Tibial nerve (tissue), 4 donors: ENCODE measurements around the gene ZBTB48. TPM values are rescaled to one million over a fixed set of nuclear protein-coding genes. Genes with fewer than 3 reads are reported as not detected.

ENCODE experiments used
- DNase-seq, 2 donors: peaks; one replicate each; pipeline ENCODE4 v3.0.0-alpha.2; 2019; ENCODE audit warnings: low spot score in 2 of 2
- H3K27ac ChIP-seq, 4 donors: fragments of 200-600 bp; sonication (generic) in 3 of 4; one replicate each; pipeline ENCODE4 v1.5.1; 2017 to 2019; ENCODE audit warnings: mild to moderate bottlenecking in 1 of 4
- H3K27me3 ChIP-seq, 2 donors: fragments of 200-600 bp; sonication (generic) in 1 of 2; one replicate each; pipeline versions ENCODE4 v1.5.1 to v1.6.0; 2017 to 2019
- H3K36me3 ChIP-seq, 3 donors: fragments of 200-600 bp; sonication (generic); one replicate each; pipeline ENCODE4 v1.5.1; 2018 to 2019
- H3K4me1 ChIP-seq, 4 donors: fragments of 200-600 bp; sonication (generic) in 3 of 4; one replicate each; pipeline ENCODE4 v1.5.1; 2017 to 2019
- H3K4me3 ChIP-seq, 4 donors: fragments of 200-600 bp; sonication (generic) in 3 of 4; one replicate each; pipeline ENCODE4 v1.5.1; 2017 to 2019; ENCODE audit warnings: mild to moderate bottlenecking in 1 of 4, moderate library complexity in 1 of 4
- H3K9me3 ChIP-seq, 4 donors: fragments of 200-600 bp; sonication (generic) in 3 of 4; one replicate each; pipeline ENCODE4 v1.5.1; 2017 to 2019
- EP300 ChIP-seq, 2 donors: sonication (generic); formaldehyde crosslinking; IDR thresholded peaks; one replicate each; pipeline ENCODE4 v1.6.1; 2017; ENCODE audit warnings: antibody characterized with exemption in 2 of 2, mild to moderate bottlenecking in 1 of 2
- POLR2A ChIP-seq, 2 donors: fragments of 450-650 bp; IDR thresholded peaks; one replicate each; pipeline ENCODE4 v1.6.1; 2017; ENCODE audit warnings: antibody characterized with exemption in 2 of 2, mild to moderate bottlenecking in 2 of 2, moderate library complexity in 2 of 2
- WGBS, 2 donors: methylation state at CpG; one replicate each; pipeline ENCODE4 v1.1.5; 2018; 5-methylcytosine and 5-hydroxymethylcytosine counted together
- total RNA-seq, 4 donors: library from RNA; depleted of rRNA; stranded (reverse); fragments of >200 nt; gene quantifications; one replicate each; pipeline ENCODE4 v1.1.0, GENCODE V29; 2016
- TF ChIP-seq, protein P1 (sequence below), 5 experiments: fragments of 200-600 bp in 3 of 5; fragments of 450-650 bp in 2 of 5; sonication (generic) in 3 of 5; IDR thresholded peaks; one replicate each; pipeline ENCODE4 v1.5.1; 2016 to 2019; ENCODE audit warnings: antibody characterized with exemption in 5 of 5, mild to moderate bottlenecking in 3 of 5, moderate library complexity in 2 of 5

The ZBTB48 gene
- total RNA-seq, 4 donors from 2014 or later: 27.5 to 41.1 (median 33.6) TPM

DNA sequence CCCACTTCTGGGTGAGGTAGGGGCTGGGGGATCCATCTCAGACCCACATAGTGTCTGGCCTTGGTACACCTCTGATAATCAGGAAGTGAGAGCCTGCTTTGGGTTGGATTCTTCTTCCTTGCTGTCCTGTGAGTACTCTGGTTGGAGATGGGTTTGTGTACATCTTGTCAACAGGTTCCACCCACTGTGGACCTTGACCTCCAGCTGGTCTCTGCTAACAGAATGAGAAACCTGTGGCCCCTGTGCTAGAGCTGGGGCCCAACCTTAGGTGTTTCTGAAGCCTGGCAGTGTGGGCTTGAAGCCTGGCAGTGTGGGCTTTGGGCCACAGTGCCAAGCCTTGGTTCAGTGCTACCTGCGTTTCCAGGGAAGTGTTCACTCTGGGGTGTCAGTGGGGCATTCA, 2.6 kb downstream of the ZBTB48 start:
- DNase-seq: no peak
- no peaks in the 10 kb centered on the region for H3K27me3 ChIP-seq
- no peak for TF ChIP-seq EP300 (IDR thresholded peaks at IDR 0.05)
- peaks cover 0 to 53% (median 26%) of the 10 kb centered on the region in 4 donors for H3K4me1 ChIP-seq
- no peak overlapping the region for H3K4me3 ChIP-seq
- 87 to 100% methylated on average over 1 of the region's 1 CpG for whole genome bisulfite sequencing, 2 donors
- peaks cover 0 to 32% (median 0%) of the 10 kb centered on the region in 3 donors for H3K36me3 ChIP-seq
- H3K9me3 ChIP-seq: no peaks in the 10 kb centered on the region
- peak overlapping the region in 3 of 4 donors; percentile 33 to 40 (median 38) for H3K27ac ChIP-seq

DNA sequence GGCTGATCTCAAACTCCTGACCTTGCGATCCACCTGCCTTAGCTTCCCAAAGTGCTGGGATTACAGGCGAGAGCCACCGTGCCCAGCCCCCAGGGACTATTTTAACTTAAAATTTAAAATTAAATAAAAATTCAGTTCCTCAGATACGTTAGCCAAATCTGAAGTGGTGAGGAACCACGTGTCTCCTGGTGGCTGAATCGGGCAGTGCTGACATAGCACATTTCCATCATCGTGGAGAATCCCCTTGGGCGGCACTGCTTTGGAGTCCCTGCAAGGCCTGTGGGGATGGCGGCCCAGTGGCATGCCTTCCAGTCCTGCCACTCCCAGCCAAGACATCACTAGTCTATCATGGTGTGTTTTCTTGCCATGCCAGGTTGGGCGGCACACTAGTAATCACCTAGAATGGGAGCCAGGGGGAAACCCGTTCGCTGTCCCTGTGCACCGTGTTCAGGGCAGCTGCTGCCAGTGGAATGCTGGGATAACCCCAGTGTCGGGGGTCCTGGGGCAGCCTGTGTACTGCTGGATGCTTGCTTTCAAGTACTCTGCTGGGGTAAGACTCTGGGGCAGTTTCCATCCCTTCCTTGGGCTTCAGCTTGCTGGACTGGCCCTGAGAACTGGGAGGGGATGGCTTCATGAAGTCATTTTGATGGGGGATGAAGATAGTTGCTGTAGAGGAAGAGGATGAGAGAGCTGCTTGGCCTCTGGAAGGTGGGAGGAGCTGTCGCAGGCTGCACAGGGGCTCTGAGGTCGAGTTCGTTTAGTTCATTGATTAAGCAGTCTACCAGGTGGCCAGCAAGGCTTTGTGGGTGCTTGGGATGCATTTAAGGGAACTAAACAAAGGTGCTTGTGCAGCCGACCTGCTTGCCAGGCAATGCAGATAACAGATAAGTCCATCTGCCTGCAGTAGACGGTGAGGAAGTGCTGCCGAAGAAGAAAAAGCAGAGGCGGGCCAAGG, 4.6 kb downstream of the ZBTB48 start:
- Histone ChIP-seq H3K36me3 (peaks cover 0 to 52% (median 3%) of the 10 kb centered on the region in 3 donors), H3K9me3 (no peaks in the 10 kb centered on the region), H3K27me3 (no peaks in the 10 kb centered on the region), H3K4me3 (no peak overlapping the region), H3K27ac (no peak overlapping the region), H3K4me1 (peaks cover 0 to 53% (median 15%) of the 10 kb centered on the region in 4 donors)
- no peak for DNase-seq
- TF ChIP-seq EP300 (IDR thresholded peaks at IDR 0.05): no peak
- TF ChIP-seq, protein P1, sequence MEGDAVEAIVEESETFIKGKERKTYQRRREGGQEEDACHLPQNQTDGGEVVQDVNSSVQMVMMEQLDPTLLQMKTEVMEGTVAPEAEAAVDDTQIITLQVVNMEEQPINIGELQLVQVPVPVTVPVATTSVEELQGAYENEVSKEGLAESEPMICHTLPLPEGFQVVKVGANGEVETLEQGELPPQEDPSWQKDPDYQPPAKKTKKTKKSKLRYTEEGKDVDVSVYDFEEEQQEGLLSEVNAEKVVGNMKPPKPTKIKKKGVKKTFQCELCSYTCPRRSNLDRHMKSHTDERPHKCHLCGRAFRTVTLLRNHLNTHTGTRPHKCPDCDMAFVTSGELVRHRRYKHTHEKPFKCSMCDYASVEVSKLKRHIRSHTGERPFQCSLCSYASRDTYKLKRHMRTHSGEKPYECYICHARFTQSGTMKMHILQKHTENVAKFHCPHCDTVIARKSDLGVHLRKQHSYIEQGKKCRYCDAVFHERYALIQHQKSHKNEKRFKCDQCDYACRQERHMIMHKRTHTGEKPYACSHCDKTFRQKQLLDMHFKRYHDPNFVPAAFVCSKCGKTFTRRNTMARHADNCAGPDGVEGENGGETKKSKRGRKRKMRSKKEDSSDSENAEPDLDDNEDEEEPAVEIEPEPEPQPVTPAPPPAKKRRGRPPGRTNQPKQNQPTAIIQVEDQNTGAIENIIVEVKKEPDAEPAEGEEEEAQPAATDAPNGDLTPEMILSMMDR (IDR thresholded peaks at IDR 0.05): no peak
- TF ChIP-seq POLR2A (IDR thresholded peaks at IDR 0.05): no peak
- WGBS, 2 donors: 77 to 78% methylated on average over 21 of the region's 21 CpGs

DNA sequence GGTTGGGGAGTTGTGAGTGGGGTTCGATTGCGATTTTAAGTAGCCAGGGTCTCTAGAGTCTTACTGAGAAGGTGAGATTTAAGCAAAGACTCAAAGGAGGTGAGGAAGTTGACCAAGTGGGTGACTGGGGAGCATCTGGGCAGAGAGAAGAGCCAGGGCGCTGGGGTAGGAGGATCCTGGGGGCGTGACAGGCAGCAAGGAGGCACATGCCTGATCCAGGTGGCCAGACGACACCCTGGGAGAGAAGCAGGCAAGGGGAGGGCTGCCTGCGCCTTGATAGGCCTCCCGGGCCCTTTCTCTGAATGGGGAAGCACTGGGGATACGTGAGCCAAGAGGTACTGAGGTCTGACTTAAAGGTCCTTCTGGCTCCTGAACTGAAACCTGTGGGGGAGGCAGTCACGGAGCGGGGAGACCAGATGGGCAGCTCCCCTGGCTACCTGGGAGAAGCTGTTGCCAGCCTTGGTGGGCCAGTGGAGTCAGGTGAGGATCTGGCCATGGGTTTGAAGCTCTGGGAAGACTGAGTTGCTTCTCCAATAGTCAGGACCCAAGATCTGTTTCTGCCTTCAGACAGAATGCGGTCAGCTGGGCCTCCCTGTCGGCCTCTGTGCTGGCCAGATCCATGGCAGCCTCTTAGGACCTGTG, 5.4 kb downstream of the ZBTB48 start:
- Histone ChIP-seq H3K9me3 (no peaks in the 10 kb centered on the region), H3K36me3 (peaks cover 0 to 60% (median 3%) of the 10 kb centered on the region in 3 donors), H3K27me3 (no peaks in the 10 kb centered on the region), H3K4me3 (no peak overlapping the region), H3K27ac (no peak overlapping the region), H3K4me1 (peaks cover 0 to 59% (median 14%) of the 10 kb centered on the region in 4 donors)
- TF ChIP-seq EP300 (IDR thresholded peaks at IDR 0.05) (no peak), POLR2A (IDR thresholded peaks at IDR 0.05) (no peak)
- TF ChIP-seq, protein P1 (IDR thresholded peaks at IDR 0.05): no peak
- WGBS, 2 donors: 77 to 82% methylated on average over 10 to 12 of the region's 12 CpGs
- no peak for DNase-seq

DNA sequence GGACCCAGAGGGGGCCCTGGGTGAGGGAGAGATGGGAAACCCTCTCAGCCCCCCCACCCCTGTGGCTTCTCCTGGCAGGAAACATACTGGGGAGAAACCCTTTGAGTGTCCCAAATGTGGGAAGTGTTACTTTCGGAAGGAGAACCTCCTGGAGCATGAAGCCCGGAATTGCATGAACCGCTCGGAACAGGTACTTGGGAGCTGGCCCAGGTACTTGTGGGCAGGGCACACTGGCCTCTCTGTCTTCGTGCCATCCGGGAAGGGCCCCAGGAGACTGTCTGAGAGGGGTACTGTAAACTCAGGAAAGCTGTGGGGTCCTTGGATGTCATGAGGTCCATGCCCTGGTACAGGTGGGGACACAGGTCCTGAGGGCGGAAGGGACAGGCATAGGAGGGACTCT, 6.0 kb downstream of the ZBTB48 start:
- no peaks in the 10 kb centered on the region for H3K27me3 ChIP-seq
- no peak for TF ChIP-seq POLR2A (IDR thresholded peaks at IDR 0.05)
- TF ChIP-seq, protein P1 (IDR thresholded peaks at IDR 0.05): no peak
- TF ChIP-seq EP300 (IDR thresholded peaks at IDR 0.05): no peak
- no peak overlapping the region for H3K27ac ChIP-seq
- 88 to 90% methylated on average over 7 of the region's 7 CpGs for WGBS, 2 donors
- H3K36me3 ChIP-seq: peaks cover 0 to 67% (median 3%) of the 10 kb centered on the region in 3 donors
- H3K4me3 ChIP-seq: no peak overlapping the region
- no peaks in the 10 kb centered on the region for H3K9me3 ChIP-seq
- DNase-seq: no peak
- H3K4me1 ChIP-seq: peaks cover 0 to 59% (median 9%) of the 10 kb centered on the region in 4 donors

DNA sequence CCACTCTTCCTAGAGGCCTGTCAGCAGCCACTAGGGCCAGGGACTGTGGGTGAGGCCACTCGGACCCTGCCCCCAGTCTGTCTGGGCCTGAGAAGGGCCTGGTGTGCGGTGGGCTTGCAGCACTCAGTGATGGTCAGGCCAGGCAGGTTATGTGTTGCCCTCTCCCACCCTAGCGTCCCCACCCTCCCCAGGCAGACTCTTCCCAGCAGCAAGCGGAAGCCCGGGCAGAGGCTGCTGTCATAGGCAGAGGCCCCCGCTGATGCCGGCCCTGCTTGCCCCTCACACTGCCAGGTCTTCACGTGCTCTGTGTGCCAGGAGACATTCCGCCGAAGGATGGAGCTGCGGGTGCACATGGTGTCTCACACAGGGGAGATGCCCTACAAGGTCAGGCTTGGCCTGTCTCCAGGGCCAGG, 6.6 kb downstream of the ZBTB48 start:
- no peaks in the 10 kb centered on the region for H3K27me3 ChIP-seq
- peaks cover 0 to 72% (median 3%) of the 10 kb centered on the region in 3 donors for H3K36me3 ChIP-seq
- no peak for DNase-seq
- TF ChIP-seq, protein P1 (IDR thresholded peaks at IDR 0.05): no peak
- TF ChIP-seq EP300 (IDR thresholded peaks at IDR 0.05) (no peak), POLR2A (IDR thresholded peaks at IDR 0.05) (no peak)
- WGBS, 2 donors: 81 to 90% methylated on average over 4 to 11 of the region's 11 CpGs
- peaks cover 0 to 58% (median 5%) of the 10 kb centered on the region in 4 donors for H3K4me1 ChIP-seq
- no peak overlapping the region for H3K4me3 ChIP-seq
- H3K27ac ChIP-seq: no peak overlapping the region
- H3K9me3 ChIP-seq: no peaks in the 10 kb centered on the region
